Measurements from ENCODE around the gene PACS1. TPM values are rescaled to one million over a fixed set of nuclear protein-coding genes. Genes with fewer than 3 reads are reported as not detected.

Gene PACS1
- polyA plus RNA-seq, 3 donors, result 8.1 to 36.8 (median 12.4) TPM

- no peaks in the 10 kb centered on the region for H3K27me3 ChIP-seq (ENCODE audit: control insufficient read depth in 2 of 2, insufficient read depth in 2 of 2, low read length in 2 of 2)
- peaks cover 22 to 32% of the 10 kb centered on the region in 2 donors for H3K4me1 ChIP-seq (ENCODE audit: control insufficient read depth in 1 of 2, insufficient read depth in 2 of 2, low read length in 2 of 2)
- Mint-ChIP-seq H3K27me3 (ENCODE audit: low read depth in 3 of 3) (peaks cover 0 to 5% (median 1%) of the 10 kb centered on the region in 3 donors), H3K4me3 (no peak overlapping the region), H3K9me3 (peaks cover 0 to 2% (median 0%) of the 10 kb centered on the region in 7 donors), H3K27ac (no peak overlapping the region), H3K36me3 (peaks cover 34 to 51% of the 10 kb centered on the region in 2 donors), H3K4me1 (peaks cover 38% of the 10 kb centered on the region)
- no peaks in the 10 kb centered on the region for H3K9me3 ChIP-seq (replicated peaks in 1 of 2; ENCODE audit: control insufficient read depth in 1 of 2, insufficient read depth in 1 of 2, low read length in 2 of 2)
- no CpG with 5 or more reads among the region's 1 CpG for WGBS (ENCODE audit: insufficient coverage)
- H3K4me3 ChIP-seq (replicated peaks in 1 of 3; ENCODE audit: low read depth in 2 of 3, low read length in 3 of 3), result no peak overlapping the region
- no peak overlapping the region for H2AFZ ChIP-seq (ENCODE audit: insufficient read depth, low read depth, low read length, poor library complexity, severe bottlenecking)
- no peak overlapping the region for H3K4me2 ChIP-seq (replicated peaks; ENCODE audit: extremely low read depth, low read length, poor library complexity, severe bottlenecking)
- peaks cover 18% of the 10 kb centered on the region for H4K20me1 ChIP-seq (ENCODE audit: insufficient read depth, low read length)
- H3K36me3 ChIP-seq (replicated peaks in 1 of 2; ENCODE audit: control insufficient read depth in 1 of 2, insufficient read depth in 2 of 2, low read length in 2 of 2), result peaks cover 4 to 41% of the 10 kb centered on the region in 2 donors
- no peak overlapping the region for H3K27ac ChIP-seq (ENCODE audit: low read depth in 1 of 2, low read length in 2 of 2)
- no peak overlapping the region for H3K9ac ChIP-seq (ENCODE audit: insufficient read depth, low read length, poor library complexity, severe bottlenecking)
- no peak for TF ChIP-seq CTCF (IDR thresholded peaks at IDR 0.05)
- intact Hi-C loops (cut with micrococcal nuclease), result loop anchor here in 1 of 2 donors (5.0 kb wide), 2 partner anchors 39 to 59 kb away; no protein-coding TSS in a partner anchor
- DNase-seq, result no peak
- H3K79me2 ChIP-seq (ENCODE audit: insufficient read depth, low read length), result peaks cover 57% of the 10 kb centered on the region
Observed at GRCh38 chr11:66073669-66074068, 3.6 kb downstream of the PACS1 start.

GRCh38 chr11:66075273-66075672 is 5.2 kb downstream of the PACS1 start:
- peaks cover 73% of the 10 kb centered on the region for H3K79me2 ChIP-seq (ENCODE audit: insufficient read depth, low read length)
- no peak for TF ChIP-seq CTCF (IDR thresholded peaks at IDR 0.05)
- H3K36me3 Mint-ChIP-seq, result peaks cover 40 to 53% of the 10 kb centered on the region in 2 donors
- H3K9me3 Mint-ChIP-seq, result peaks cover 0 to 2% (median 0%) of the 10 kb centered on the region in 7 donors
- H3K27me3 ChIP-seq (ENCODE audit: control insufficient read depth in 2 of 2, insufficient read depth in 2 of 2, low read length in 2 of 2), result no peaks in the 10 kb centered on the region
- H3K36me3 ChIP-seq (replicated peaks in 1 of 2; ENCODE audit: control insufficient read depth in 1 of 2, insufficient read depth in 2 of 2, low read length in 2 of 2), result peaks cover 4 to 41% of the 10 kb centered on the region in 2 donors
- no peaks in the 10 kb centered on the region for H3K9me3 ChIP-seq (replicated peaks in 1 of 2; ENCODE audit: control insufficient read depth in 1 of 2, insufficient read depth in 1 of 2, low read length in 2 of 2)
- no peak overlapping the region for H2AFZ ChIP-seq (ENCODE audit: insufficient read depth, low read depth, low read length, poor library complexity, severe bottlenecking)
- no peak for DNase-seq
- no peak overlapping the region for H3K9ac ChIP-seq (ENCODE audit: insufficient read depth, low read length, poor library complexity, severe bottlenecking)
- peaks cover 15 to 33% of the 10 kb centered on the region in 2 donors for H3K4me1 ChIP-seq (ENCODE audit: control insufficient read depth in 1 of 2, insufficient read depth in 2 of 2, low read length in 2 of 2)
- peaks cover 18% of the 10 kb centered on the region for H4K20me1 ChIP-seq (ENCODE audit: insufficient read depth, low read length)
- intact Hi-C loops (cut with micrococcal nuclease), result no loop called here
- H3K27ac Mint-ChIP-seq, result no peak overlapping the region
- H3K27ac ChIP-seq (ENCODE audit: low read depth in 1 of 2, low read length in 2 of 2), result no peak overlapping the region
- peaks cover 0 to 5% (median 1%) of the 10 kb centered on the region in 3 donors for H3K27me3 Mint-ChIP-seq (ENCODE audit: low read depth in 3 of 3)
- H3K4me3 ChIP-seq (replicated peaks in 1 of 3; ENCODE audit: low read depth in 2 of 3, low read length in 3 of 3), result no peak overlapping the region
- no peak overlapping the region for H3K4me3 Mint-ChIP-seq
- no peak overlapping the region for H3K4me2 ChIP-seq (replicated peaks; ENCODE audit: extremely low read depth, low read length, poor library complexity, severe bottlenecking)
- WGBS (ENCODE audit: insufficient coverage), result no CpG with 5 or more reads among the region's 4 CpGs
- H3K4me1 Mint-ChIP-seq, result peaks cover 43% of the 10 kb centered on the region
